GM12872 (cell line): Measurements from ENCODE around the gene KPNA5.

Experiments used
- TF ChIP-seq, protein P1 (sequence below): IDR thresholded peaks from 3 replicates; pipeline ENCODE4 v1.5.1; 2011; ENCODE audit warnings: low read depth, mild to moderate bottlenecking, low read length, moderate library complexity; ENCODE audit not compliant: insufficient read depth

Gene KPNA5

DNA sequence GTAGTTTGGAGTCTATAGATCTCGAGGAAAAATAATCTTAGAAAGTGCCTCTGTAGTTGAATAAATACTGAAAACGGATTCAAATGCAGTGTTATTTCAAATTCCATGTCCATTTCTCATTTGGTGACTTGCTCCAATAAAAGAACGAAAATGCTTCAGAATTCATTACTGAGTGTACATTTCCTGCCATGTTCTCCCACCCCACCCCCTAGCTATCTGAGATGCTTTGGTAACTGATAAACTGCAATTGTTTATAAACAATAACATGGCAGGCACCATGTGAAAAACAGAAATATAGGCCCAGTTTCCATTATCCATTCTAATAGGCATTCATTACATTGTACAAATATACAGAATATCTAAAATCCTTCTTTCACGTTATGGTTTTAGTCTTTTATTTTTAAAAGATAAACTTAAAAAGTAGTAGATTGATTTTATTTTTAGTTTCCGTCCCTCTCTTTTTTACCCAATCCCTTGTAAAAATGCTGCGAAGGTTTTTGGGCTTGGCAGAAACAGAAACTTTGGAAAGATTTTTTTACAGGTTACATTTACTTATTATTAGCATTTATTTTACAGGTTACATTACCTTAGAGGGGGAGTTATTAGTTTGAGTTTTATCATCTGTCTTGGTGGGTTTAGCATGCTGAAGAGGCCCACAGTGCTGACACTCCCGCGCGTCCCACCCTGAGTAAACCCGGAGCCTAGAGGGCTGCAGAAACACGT lies 83.1 kb downstream of the KPNA5 start:
- TF ChIP-seq, protein P1, sequence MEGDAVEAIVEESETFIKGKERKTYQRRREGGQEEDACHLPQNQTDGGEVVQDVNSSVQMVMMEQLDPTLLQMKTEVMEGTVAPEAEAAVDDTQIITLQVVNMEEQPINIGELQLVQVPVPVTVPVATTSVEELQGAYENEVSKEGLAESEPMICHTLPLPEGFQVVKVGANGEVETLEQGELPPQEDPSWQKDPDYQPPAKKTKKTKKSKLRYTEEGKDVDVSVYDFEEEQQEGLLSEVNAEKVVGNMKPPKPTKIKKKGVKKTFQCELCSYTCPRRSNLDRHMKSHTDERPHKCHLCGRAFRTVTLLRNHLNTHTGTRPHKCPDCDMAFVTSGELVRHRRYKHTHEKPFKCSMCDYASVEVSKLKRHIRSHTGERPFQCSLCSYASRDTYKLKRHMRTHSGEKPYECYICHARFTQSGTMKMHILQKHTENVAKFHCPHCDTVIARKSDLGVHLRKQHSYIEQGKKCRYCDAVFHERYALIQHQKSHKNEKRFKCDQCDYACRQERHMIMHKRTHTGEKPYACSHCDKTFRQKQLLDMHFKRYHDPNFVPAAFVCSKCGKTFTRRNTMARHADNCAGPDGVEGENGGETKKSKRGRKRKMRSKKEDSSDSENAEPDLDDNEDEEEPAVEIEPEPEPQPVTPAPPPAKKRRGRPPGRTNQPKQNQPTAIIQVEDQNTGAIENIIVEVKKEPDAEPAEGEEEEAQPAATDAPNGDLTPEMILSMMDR = no peak

DNA sequence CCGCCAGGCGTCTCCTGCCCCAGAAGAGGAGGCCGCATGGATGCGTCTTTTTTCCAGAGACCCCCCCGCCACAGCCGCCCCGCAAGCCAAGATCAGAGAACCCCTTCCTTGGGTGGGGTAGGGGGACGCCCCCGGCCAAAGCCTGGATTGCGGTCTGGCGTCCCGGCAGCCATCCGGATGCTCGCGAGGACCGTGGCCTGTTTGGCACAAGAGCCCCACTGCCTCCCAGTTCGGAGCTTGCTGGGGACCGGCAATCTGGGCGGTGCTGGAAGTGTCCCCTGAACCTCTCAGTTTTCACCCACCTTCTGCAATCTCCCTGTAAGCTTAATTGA lies 83.6 kb downstream of the KPNA5 start:
- TF ChIP-seq, protein P1 = no peak

GRCh38 chr6:116764961-116765841 lies 84.2 kb downstream of the KPNA5 start, which contains the start of gene FAM162B:
Gene FAM162B, minus strand, starts transcription at chr6:116765719. Its CDS starts 143 bp downstream, at chr6:116765576.
- TF ChIP-seq, protein P1 = no peak

- TF ChIP-seq, protein P1 = no peak
Observed at GRCh38 chr6:116766506-116767176, 85.6 kb downstream of the KPNA5 start.

DNA sequence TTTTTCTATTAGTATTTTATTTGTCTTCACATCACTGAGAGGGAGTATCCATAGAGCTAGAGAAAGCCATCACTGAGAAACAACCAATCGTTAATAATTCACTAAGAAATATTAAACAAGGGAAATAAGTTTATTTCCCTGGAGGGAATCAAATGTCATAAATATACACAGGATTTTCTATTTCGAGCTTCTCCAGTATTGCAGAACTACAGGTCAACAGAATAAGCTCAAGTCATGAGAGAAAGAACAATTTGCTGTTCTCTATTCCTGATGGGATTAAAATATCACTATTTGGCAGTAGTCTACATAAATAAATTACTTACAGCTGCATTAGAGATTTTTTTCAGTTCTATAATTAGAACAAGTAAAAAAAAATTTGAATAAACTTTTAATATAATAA lies 86.7 kb downstream of the KPNA5 start:
- TF ChIP-seq, protein P1 = no peak

DNA sequence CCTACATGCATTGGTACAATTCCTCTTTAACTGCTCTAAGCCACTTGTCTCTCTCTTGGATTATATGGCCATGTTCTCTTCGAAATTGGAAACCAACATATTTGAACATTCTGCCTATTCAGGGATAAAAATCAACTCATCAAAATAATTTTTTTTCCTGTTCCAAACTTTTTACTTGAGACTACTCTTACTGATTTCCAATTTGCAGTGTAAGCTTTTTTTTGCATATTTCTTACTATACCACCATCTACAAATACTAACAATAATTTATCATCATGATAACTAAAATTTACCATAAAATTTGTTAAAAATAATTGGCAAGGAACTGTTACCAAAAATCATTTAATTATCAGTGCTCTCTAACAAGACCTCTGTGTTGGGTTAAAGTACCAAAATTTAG lies 91.4 kb downstream of the KPNA5 start:
- TF ChIP-seq, protein P1 = no peak

DNA sequence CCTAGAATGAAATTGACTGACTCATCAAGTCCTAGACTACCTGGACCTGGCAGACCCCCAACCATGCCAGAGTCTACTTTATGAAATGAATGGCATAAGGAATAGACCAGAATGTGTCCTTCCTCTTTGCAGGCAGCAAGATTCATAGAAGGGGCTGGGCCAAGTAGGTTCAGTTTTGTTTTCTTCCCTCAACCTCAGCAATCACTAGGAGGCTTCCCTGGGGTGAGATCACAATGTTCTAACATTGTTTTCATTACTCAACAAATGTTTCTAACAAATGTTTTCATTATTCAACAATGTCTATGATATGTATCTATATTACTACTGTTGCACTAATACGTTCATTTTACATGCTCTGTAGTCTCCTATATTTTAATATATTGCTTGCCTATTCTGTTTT lies 92.9 kb downstream of the KPNA5 start:
- TF ChIP-seq, protein P1 = no peak
